ENCODE measurements around the gene TPH1. TPM values are rescaled to one million over a fixed set of nuclear protein-coding genes. Genes with fewer than 3 reads are reported as not detected.

TPH1 gene
- total RNA-seq (0.03 and 0.07 TPM in 2 replicates), polyA plus RNA-seq (0.12 TPM in 1 of 2 replicates, not detected in the other)

DNA sequence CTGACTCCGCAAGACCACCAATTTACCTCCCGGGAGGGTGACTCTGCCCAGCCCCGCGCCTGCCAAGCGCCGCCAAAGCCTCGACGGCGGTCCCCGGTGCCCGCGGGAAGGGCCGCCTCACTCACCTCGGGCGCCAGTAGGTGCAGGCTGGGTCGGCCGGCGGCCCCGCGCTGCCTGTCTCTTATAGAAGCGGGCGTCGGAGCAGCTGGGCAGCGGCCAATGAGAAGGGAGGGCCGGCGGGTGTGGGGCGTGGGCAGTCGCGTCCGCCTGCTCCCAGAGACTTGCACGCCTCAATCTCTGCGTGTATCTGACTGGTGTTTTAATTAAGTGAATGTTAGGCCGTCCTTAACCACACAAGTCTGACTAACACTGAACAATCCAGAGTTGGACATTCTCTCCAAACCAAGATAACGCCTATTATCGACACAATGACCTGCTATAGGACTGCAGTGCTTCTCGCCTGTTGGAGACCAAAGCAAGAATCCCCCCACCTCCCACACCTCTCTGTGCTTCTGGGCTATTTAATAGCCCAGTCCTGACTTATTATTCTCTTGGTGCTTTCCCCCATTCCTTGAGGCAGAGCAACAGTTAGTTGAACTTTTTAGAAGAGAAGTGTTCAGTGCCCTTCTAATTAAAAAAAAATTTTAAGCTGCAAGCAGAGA lies at the start of gene TPH1:
Gene TPH1 (minus strand): TSS at position 154 of the 662 bp plus-strand sequence. CDS start 5,507 bp downstream, outside the sequence.
- no peaks in the 10 kb centered on the region for H3K36me3 ChIP-seq
- no peaks in the 10 kb centered on the region for H3K9me3 ChIP-seq (ENCODE audit: low read depth)
- peak; percentile 74 to 75 for DNase-seq (ENCODE audit: low read depth in 1 of 2, low spot score in 1 of 2)
- no peaks in the 10 kb centered on the region for H3K4me1 ChIP-seq (ENCODE audit: low read depth)
- no peak within 1 kb of the TSS for H3K4me3 ChIP-seq
- H3K27ac ChIP-seq: no peak within 1 kb of the TSS
- TF ChIP-seq, protein P1, sequence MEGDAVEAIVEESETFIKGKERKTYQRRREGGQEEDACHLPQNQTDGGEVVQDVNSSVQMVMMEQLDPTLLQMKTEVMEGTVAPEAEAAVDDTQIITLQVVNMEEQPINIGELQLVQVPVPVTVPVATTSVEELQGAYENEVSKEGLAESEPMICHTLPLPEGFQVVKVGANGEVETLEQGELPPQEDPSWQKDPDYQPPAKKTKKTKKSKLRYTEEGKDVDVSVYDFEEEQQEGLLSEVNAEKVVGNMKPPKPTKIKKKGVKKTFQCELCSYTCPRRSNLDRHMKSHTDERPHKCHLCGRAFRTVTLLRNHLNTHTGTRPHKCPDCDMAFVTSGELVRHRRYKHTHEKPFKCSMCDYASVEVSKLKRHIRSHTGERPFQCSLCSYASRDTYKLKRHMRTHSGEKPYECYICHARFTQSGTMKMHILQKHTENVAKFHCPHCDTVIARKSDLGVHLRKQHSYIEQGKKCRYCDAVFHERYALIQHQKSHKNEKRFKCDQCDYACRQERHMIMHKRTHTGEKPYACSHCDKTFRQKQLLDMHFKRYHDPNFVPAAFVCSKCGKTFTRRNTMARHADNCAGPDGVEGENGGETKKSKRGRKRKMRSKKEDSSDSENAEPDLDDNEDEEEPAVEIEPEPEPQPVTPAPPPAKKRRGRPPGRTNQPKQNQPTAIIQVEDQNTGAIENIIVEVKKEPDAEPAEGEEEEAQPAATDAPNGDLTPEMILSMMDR (IDR thresholded peaks at IDR 0.05; ENCODE audit: low read depth, low read length): no peak
- peaks cover 69% of the 10 kb centered on the region for H3K27me3 ChIP-seq

DNA sequence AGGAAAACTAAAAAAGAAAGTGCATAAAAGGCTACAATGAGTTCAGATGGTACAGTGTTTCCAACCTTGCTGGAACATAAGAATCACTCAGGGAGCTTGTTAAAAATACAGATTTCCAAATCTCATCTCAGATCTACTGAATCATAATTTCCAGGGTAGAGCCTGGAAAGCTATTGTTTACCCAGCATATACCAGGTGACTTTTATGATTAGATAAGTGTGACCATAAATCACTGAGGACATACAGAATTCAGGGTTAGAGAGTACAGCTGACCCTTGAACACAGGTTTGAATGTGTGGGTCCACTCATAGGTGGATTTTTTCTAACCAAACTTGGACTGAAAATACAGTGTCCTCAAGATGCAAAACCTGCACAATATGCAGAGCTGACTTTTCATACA lies 47.9 kb upstream of the TPH1 start:
- Histone ChIP-seq H3K9me3 (ENCODE audit: low read depth) (no peaks in the 10 kb centered on the region), H3K36me3 (peaks cover 42% of the 10 kb centered on the region), H3K4me3 (no peak overlapping the region), H3K27ac (no peak overlapping the region), H3K27me3 (no peaks in the 10 kb centered on the region), H3K4me1 (ENCODE audit: low read depth) (no peaks in the 10 kb centered on the region)
- DNase-seq (ENCODE audit: low read depth in 1 of 2, low spot score in 1 of 2): no peak
- TF ChIP-seq, protein P1 (IDR thresholded peaks at IDR 0.05; ENCODE audit: low read depth, low read length): no peak

DNA sequence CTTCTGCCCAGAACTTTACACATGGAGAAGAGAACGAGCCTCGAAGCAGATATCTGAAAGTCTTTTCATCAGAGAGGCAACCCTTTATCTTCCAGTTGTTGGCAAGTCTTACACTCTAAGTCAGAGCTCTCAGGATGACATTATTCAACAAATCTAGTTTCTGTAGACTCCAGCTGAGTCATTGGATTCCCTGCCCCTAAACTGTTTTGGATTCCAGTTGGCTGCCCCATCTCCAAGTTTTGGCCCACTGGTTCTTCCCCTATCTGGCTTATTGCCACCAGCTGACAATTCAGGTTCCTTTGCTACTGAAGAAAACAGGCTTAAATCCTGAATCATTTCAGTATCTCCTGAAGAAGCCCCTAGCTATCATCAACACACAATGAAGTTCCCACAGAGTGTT lies 45.7 kb upstream of the TPH1 start:
- H3K27me3 ChIP-seq: no peaks in the 10 kb centered on the region
- H3K9me3 ChIP-seq (ENCODE audit: low read depth): no peaks in the 10 kb centered on the region
- H3K36me3 ChIP-seq: peaks cover 63% of the 10 kb centered on the region
- TF ChIP-seq, protein P1 (IDR thresholded peaks at IDR 0.05; ENCODE audit: low read depth, low read length): no peak
- H3K4me1 ChIP-seq (ENCODE audit: low read depth): no peaks in the 10 kb centered on the region
- H3K27ac ChIP-seq: no peak overlapping the region
- no peak overlapping the region for H3K4me3 ChIP-seq
- DNase-seq (ENCODE audit: low read depth in 1 of 2, low spot score in 1 of 2): peak in 1 of 2 donors; percentile 52

DNA sequence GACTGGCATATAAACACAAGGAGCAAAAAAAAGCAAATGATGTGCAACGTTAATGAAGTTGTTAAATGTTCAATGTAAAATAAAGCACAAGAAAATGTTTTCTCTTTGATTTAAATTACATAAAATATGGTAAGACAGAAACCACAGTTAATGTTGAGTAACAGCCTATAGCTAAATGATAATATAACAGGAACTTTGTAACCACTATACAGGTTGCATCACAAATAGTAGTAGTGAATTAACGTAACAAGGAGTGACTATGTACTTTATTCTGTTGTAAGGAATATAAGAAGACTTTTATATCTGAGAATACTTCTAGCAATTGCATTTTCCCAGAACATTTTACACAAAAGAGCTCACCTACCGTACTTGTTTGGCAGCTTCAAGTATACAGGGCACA lies 42.9 kb upstream of the TPH1 start:
- Histone ChIP-seq H3K9me3 (ENCODE audit: low read depth) (no peaks in the 10 kb centered on the region), H3K36me3 (peaks cover 61% of the 10 kb centered on the region), H3K4me3 (no peak overlapping the region), H3K27me3 (no peaks in the 10 kb centered on the region), H3K27ac (no peak overlapping the region), H3K4me1 (ENCODE audit: low read depth) (no peaks in the 10 kb centered on the region)
- TF ChIP-seq, protein P1 (IDR thresholded peaks at IDR 0.05; ENCODE audit: low read depth, low read length): no peak
- no peak for DNase-seq (ENCODE audit: low read depth in 1 of 2, low spot score in 1 of 2)

DNA sequence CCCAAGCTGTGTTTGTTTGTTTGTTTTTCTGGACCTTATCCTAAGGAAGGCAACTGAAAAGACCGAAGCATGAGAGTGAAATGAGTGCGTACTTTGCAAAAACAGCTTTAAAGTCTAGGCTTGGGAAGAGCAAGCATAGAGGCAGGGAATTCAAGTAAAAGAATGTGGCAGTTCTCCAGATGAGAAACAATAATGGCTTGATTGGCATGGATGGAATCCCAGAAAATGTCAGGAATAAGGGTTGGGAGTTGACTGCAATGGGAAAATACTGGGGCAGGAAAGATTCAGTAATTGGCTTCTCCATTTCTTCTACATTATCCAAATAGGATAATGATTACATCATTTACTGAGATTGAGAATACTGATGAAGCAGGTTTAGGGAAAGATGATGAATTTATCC lies 42.3 kb upstream of the TPH1 start:
- H3K4me3 ChIP-seq: no peak overlapping the region
- H3K27me3 ChIP-seq: no peaks in the 10 kb centered on the region
- DNase-seq (ENCODE audit: low read depth in 1 of 2, low spot score in 1 of 2): no peak
- no peak overlapping the region for H3K27ac ChIP-seq
- TF ChIP-seq, protein P1 (IDR thresholded peaks at IDR 0.05; ENCODE audit: low read depth, low read length): no peak
- H3K36me3 ChIP-seq: peaks cover 55% of the 10 kb centered on the region
- H3K4me1 ChIP-seq (ENCODE audit: low read depth): no peaks in the 10 kb centered on the region
- H3K9me3 ChIP-seq (ENCODE audit: low read depth): no peaks in the 10 kb centered on the region
